Amygdala (tissue), 56 donors: ENCODE results near the gene RUNX2.
"Not testable (repeated sequence)": the region's sequence is repeated elsewhere in the genome, so short reads cannot be mapped to it uniquely, and the experiment has no call there.

Experiments used
- DNase-seq, 56 donors: peaks; one replicate each; lab custom pipeline; 2025; lab: John Stamatoyannopoulos, UW

The RUNX2 gene

GRCh38 chr6:45327956-45328522 is at the start of gene RUNX2:
Gene RUNX2 (plus strand): TSS chr6:45328330. CDS start chr6:45328727, 397 bp downstream.
- DNase-seq: no peak

- no peak for DNase-seq
Measured at GRCh38 chr6:45278367-45278766, 49.8 kb upstream of the RUNX2 start.

- not testable (repeated sequence) for DNase-seq
Measured at GRCh38 chr6:45286707-45287106, 41.4 kb upstream of the RUNX2 start.

GRCh38 chr6:45289751-45290514 is 38.2 kb upstream of the RUNX2 start:
- no peak for DNase-seq

GRCh38 chr6:45293306-45293705 is 34.8 kb upstream of the RUNX2 start:
- DNase-seq: no peak

- not testable (repeated sequence) for DNase-seq
Measured at GRCh38 chr6:45294065-45294701, 33.9 kb upstream of the RUNX2 start.

GRCh38 chr6:45297320-45297719 is 30.8 kb upstream of the RUNX2 start:
- DNase-seq: no peak

GRCh38 chr6:45299096-45299581 is 29.0 kb upstream of the RUNX2 start:
- DNase-seq: no peak

- no peak for DNase-seq
Measured at GRCh38 chr6:45300736-45301135, 27.4 kb upstream of the RUNX2 start.

- DNase-seq: no peak
Measured at GRCh38 chr6:45301348-45302142, 26.6 kb upstream of the RUNX2 start.

- DNase-seq: no peak
Measured at GRCh38 chr6:45302832-45303231, 25.3 kb upstream of the RUNX2 start.

GRCh38 chr6:45305546-45305945 is 22.6 kb upstream of the RUNX2 start:
- no peak for DNase-seq

- no peak for DNase-seq
Measured at GRCh38 chr6:45310118-45310788, 17.9 kb upstream of the RUNX2 start.

GRCh38 chr6:45314146-45314545 is 14.0 kb upstream of the RUNX2 start:
- DNase-seq: no peak

GRCh38 chr6:45320349-45320748 is 7.8 kb upstream of the RUNX2 start:
- DNase-seq: no peak

GRCh38 chr6:45323656-45324224 is 4.4 kb upstream of the RUNX2 start:
- no peak for DNase-seq

GRCh38 chr6:45326698-45327417 is 1.3 kb upstream of the RUNX2 start:
- DNase-seq: no peak

GRCh38 chr6:45328523-45328922 is 393 bp downstream of the RUNX2 start:
- no peak for DNase-seq

GRCh38 chr6:45344900-45345299 is 16.8 kb downstream of the RUNX2 start:
- no peak for DNase-seq
